ENCODE data around the gene TRPM2.

- TF ChIP-seq CTCF (IDR thresholded peaks at IDR 0.05) (no peak), POLR2AphosphoS5 (IDR thresholded peaks at IDR 0.05; ENCODE audit: low read depth, low read length) (no peak), SIN3A (IDR thresholded peaks at IDR 0.05; ENCODE audit: borderline replicate concordance, insufficient read depth, low read depth, low read length) (no peak), REST (IDR thresholded peaks at IDR 0.05; ENCODE audit: insufficient read depth in 1 of 2, low read depth in 2 of 2, low read length in 1 of 2) (no peak)
Observed at GRCh38 chr21:44365967-44366585, 12.7 kb downstream of the TRPM2 start.
